Uterus (tissue), 2 donors: ENCODE results near the gene ANKLE2.

Experiments used
- POLR2A ChIP-seq, 2 donors: fragments of 450-650 bp; IDR thresholded peaks; one replicate each; pipeline ENCODE4 v1.6.1; 2016; ENCODE audit warnings: antibody characterized with exemption in 2 of 2, mild to moderate bottlenecking in 1 of 2, moderate library complexity in 1 of 2
- TF ChIP-seq, protein P1 (sequence below), 4 experiments: fragments of 200-600 bp in 2 of 4; fragments of 450-650 bp in 2 of 4; sonication (generic) in 2 of 4; IDR thresholded peaks; one replicate each; pipeline ENCODE4 v1.5.1; 2016 to 2019; ENCODE audit warnings: antibody characterized with exemption in 4 of 4, mild to moderate bottlenecking in 2 of 4, moderate library complexity in 1 of 4

DNA sequence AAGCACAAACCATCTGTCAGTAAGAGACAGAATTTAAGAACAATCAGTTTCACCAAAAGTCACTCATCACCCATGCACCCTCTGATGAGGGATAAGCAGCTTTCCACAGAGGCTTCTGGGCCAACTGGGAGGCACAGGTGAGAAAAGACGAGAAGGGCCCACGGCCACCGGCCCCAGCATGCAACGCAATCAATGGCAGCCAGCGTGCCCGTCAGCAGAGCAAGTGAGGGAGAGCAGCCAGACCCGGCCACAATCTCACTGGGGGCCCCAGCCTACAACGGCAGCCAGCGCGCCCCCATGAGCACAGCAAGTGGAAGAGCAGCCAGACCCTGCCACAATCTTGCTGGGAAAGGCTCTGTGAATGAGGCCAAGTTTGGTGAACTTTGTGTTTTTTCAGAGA lies 13.3 kb downstream of the ANKLE2 start:
- TF ChIP-seq, protein P1, sequence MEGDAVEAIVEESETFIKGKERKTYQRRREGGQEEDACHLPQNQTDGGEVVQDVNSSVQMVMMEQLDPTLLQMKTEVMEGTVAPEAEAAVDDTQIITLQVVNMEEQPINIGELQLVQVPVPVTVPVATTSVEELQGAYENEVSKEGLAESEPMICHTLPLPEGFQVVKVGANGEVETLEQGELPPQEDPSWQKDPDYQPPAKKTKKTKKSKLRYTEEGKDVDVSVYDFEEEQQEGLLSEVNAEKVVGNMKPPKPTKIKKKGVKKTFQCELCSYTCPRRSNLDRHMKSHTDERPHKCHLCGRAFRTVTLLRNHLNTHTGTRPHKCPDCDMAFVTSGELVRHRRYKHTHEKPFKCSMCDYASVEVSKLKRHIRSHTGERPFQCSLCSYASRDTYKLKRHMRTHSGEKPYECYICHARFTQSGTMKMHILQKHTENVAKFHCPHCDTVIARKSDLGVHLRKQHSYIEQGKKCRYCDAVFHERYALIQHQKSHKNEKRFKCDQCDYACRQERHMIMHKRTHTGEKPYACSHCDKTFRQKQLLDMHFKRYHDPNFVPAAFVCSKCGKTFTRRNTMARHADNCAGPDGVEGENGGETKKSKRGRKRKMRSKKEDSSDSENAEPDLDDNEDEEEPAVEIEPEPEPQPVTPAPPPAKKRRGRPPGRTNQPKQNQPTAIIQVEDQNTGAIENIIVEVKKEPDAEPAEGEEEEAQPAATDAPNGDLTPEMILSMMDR (IDR thresholded peaks at IDR 0.05), result no peak
- TF ChIP-seq POLR2A (IDR thresholded peaks at IDR 0.05), result no peak
